DMS153 (cell line): ENCODE results near the gene PCARE.
"Not testable (repeated sequence)": the region's sequence is repeated elsewhere in the genome, so short reads cannot be mapped to it uniquely, and the experiment has no call there.

Experiments used
- DNase-seq: peaks from one replicate; lab custom pipeline; 2025; lab: John Stamatoyannopoulos, UW

Gene PCARE

DNA sequence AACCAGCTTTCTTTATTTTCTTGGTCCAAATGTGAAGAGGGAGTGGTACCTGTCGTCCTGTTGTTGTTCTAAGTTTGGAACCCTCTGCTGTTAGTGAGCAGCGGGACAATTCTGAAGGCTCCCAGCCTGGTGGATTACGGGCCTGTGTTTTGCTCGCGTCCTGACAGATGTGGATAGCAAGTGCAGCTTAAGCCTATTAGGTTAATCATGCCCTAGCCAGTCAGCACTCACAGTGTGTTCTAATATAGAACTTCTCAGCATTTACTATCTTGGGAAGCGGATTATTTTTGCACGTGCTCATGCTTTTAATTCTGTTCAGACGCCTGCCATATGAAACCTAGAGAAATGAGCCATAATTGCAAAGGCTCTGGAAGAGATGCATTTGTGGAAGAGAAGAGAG lies at the start of gene PCARE:
Gene PCARE, minus strand, starts transcription at position 113 of the 400 bp plus-strand sequence. CDS start 262 bp downstream, outside the sequence.
- no peak for DNase-seq

DNA sequence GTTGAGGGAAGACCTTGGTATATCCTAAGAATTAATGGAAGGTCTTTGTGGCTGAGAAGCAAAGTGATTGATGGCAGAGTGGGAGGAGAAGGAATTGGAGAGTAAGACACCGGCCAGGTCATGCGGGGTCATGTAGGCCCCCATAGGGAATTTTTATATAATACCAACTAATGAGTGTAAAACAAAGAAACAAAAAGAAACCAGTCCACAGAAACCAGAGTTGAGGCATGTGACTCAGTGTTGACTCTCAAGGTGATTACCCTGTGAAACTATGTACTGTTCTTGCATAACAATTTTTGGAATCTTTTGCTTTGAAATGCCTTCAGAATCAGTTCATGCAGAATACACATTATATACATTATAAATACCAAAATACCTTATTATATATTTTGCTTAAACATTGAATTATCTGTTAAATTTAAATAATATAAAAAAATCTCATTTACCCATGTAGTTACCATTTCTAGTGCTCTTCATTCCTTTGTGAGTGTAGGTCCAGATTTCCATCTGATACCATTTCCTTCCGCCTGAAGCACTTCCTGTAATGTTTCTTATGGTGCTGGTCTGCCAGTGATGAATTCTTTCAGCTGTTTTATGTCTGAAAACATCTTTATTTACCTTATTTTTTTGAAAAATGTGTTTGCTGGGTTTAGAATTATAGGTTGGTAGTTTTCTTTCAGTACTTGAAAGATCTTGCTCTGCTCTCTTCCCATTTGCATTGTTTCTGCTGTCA lies 49.5 kb upstream of the PCARE start:
- no peak for DNase-seq

DNA sequence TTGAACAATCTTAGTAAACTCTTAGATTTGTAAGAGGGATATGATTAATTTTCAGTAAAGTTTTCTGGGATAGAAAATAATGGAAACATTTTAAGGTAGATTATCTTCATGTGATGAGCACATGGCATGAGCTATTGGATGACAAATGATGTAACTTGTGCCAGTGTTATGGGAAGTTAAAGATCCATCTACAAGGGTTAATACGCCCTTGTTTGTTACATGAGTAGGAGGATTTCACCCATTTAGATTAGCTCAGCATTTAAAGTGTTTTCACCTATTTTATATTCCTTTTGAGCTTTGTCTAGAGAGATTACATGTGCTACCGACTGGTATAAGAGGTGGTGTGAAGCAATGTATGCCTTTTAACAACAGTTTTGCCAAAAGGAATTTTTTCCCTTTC lies 46.5 kb upstream of the PCARE start:
- DNase-seq, result no peak

DNA sequence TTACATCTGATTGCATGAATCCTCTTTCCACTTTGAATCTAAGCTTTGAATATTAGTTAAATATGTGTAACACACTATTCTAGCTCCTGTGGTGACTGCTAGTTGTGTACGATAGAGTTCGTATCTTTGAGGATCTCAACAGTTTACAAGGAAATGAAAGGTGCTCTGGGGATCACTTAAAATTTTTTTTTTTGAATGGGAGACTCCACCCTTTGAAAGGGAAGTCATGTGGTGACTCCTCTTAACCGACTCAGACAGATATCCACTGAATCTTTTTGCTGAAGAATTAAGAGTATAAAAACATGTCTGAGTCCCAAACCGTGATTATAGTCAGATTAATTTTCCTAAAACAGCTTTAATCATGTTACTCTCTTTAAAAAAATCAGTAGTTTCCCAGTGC lies 44.9 kb upstream of the PCARE start:
- no peak for DNase-seq

DNA sequence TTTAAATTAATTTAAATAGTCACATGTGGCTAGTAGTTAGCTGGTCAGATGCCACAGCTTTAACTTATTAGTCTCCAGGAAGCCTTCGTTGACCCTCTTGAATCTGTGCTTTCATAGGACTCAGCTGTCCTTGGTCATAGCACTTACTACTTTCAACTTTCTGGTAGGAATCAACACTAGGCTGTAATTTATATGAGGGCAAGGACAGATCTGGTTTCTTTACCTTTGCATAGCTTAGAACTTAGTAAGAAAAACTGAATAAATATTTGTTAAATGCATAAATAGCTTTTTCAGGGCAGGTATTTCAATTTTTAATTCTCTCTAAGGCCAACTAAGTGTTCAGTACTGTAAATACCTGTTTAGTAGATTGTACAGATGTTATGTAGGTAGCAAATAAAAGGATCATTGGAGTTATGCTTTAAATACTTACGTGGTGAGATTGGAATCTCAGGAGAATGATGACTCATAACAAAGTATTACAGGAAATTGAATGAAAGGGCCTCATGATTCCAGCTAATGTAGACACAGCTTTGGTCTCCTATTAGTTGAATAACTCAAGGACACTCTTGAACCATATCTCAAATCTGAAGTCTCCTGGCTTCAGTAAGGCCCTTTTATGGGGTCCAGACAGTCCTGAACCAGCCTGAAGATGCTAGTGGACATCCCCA lies 43.4 kb upstream of the PCARE start:
- no peak for DNase-seq

DNA sequence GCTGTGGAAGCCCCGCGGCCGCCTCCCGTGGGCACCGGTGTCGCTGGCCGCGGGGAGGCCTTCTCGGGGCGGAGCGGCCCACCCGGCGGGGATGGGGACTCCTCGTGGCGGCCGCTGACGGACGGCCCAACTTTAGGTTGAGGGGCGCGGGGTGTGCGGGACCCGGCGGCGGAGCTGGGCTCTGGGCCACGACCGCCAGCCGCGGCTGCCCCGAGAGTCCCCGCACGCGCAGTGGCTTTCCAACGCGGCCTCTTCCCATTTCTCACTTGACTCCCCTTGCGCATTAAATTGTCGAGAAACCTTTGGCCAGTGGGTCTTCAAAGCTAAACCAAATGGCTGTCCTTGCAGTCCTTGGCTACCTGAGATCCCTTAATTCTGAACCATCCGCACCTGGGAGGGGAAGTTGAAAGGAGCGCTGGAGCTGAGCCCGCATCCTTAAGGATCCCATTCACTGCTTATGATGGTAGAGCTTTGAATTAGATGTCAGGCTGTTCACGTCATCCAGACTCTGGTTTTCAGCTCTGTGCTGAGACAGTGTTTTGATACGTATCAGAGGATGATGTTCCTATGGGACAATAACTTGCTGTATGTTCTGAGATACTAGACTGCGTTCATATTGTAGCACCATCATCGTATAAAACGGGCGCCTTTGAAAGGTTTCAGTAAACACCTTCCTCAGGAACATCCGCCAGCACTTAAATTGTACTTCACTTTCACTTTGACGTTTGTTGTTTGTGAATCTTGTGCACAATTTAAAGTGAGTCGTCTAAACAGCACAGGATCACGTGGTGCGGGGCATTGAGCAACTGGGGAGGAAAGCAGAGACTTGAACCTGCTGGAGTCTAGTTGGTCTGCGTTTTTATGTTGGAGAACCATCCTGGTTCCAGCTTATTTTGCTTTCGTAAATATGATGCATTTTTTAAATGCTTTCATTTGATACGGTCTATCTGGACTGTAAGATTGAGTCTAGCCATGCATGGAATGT lies 41.8 kb upstream of the PCARE start:
- no peak for DNase-seq

DNA sequence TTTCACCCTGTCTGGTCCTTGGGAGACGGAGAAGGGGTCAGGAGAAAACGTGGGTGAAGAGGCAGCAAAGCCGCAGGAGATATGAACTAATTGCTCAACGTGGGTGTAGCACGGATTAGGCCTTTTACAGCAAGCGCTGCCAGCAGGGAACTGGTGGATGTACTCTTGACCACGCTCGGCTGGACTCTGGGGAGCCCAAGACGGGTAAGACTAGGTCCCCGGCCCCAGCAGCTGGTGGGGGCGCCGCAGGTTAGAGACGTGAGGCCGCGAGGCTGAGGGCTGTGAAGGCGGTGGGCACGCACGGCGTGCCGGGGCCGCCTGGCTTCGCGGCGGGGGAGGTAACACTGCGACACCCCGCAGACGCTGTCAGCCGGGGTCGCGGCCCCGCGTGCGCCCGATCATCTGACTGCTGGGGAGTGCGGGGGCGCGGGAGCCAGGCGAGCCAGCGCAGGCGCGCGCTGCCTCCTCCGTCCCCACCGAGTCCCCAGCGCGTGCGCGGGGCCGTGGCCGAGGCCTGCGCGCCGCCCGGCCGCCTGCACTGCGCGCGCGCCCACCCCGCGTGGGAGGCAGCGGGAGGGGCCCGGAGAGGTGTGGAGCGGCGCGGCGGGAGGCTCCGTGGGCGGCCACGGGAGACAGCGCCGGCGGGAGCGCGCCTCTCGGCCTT lies 40.8 kb upstream of the PCARE start, which contains the start of gene CLIP4:
Gene CLIP4, plus strand, starts transcription at position 470 of the 664 bp plus-strand sequence. CDS start 5,974 bp downstream, outside the sequence.
- DNase-seq, result no peak

DNA sequence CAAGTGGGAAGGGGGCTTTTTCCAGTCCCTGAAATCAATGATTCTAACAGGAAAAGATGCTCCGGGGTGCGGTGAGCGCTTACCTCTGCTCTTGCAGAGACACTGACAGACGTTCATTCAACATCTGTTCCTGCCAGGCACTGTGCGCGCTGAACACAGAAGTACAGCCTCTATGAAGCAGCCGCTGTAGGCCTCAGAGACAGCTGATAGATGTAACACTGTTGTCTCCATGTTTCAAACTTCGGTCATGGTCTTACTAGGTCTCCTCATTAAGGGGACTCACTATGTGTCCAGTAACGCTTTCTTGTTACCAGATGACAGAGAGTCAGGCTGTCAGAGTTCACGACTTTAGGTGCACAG lies 40.2 kb upstream of the PCARE start:
- DNase-seq, result no peak

DNA sequence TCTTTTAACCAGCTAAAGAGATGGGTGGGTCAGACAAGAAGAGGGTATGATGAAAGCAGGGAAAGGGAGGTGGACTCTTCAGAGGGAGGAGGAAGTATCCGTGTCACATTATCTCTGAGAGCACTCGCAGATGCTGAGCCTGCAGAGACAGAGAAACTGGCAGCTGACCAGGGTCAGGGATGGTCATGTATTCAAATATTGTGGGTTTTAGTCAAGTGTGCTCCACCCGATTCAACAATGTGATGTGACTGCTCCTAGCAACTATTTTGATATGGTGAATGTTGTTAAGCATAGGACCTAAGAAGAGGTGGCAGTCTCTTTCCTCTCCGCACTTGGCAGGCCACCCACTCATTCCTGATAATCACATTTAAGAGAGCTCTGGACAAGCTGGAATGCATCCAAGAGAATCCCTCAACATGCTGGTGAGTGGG lies 39.6 kb upstream of the PCARE start:
- DNase-seq, result peak; percentile 85

DNA sequence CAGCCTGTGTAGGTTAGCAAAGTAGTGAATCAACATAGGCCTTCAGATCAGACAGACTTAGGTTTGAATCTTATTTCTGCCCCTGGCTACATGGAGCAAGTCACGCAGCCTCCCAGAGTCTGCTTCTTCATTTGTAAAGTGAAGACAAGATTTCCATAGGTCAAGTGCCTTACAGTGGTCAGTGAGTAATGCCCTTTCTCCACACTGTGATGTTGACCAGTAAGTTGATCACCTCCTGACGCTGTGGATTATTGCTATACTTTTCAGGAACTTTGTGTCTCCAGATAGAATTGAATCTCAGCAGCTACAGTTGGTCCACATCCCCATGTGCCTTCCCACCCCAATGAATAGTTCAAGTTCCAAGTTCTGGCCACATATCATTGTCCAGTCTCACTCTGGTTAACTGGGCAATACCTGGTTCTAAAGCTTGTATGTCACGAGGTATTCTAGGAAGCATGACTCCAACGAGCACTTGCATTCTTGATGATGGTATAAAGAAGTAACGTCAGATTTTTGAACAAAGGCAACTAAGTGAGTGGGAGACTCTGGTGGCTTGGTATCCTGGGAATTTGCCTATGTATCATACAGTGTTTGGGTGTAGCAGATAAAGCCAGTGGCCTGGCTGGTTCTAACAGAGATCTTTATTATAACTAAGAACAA lies 38.8 kb upstream of the PCARE start:
- no peak for DNase-seq

DNA sequence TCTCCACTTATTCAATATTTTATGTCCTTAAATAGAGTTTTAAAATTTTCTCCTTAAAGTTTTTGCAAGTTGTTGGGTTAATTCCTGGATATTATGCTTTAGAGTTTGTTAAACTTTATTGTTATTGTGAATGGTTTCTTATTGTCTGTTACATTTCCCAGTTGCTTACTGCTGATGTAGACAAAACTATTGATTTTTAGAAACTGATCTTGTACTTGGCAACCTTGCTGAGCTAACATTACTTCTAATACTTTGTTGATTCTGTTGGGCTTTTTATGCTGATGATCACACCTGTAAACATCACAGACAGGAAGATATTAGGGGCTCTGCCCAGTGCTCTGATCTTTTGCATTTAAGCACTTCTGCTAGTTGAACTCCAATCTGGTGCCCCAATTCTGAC lies 38.1 kb upstream of the PCARE start:
- DNase-seq, result no peak

DNA sequence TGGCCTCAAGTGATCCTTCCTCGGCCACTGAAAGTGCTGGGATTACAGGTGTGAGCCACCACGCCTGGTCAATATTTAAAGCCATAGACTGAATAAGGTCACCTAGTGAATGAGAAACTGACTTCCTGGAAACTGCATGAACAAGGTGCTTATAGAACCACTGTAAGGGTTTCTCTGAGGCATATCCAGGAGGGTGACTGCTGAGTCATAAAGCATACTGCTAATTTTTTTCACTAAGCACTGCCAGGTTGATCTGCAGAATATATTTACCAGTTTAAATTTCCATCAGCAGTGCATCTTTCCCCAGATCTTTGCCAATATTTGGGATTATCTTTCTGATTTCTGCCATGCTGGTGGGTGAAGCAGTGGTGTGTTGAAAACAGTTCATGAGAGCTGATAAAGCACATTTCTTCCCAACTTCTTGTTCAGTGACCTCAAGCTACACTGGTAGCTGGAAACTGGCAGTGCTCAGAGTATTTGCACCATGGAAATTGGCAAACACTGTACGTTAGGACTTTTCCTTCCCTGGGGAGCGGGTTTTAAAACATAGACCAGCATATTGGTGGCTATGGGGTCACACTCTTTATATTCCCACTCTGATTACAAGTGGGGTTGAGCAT lies 36.7 kb upstream of the PCARE start:
- DNase-seq, result peak; percentile 11

DNA sequence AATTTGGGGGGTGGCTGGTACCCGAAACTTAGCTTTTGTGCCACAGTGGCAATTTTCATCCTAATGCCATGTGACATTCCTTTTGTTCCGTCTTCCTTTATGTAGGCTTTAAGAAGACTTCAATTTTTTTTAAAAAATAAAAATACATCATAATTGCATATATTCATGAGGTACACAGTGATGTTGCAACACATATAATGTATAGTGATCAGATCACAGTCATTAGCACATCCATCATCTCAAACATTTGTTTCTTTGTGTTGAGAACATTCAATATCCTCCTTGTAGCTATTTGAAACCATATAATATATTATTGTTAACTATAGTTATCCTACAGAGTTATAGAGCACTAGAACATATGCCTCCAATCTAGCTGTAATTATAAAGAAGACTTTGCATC lies 34.9 kb upstream of the PCARE start:
- no peak for DNase-seq

DNA sequence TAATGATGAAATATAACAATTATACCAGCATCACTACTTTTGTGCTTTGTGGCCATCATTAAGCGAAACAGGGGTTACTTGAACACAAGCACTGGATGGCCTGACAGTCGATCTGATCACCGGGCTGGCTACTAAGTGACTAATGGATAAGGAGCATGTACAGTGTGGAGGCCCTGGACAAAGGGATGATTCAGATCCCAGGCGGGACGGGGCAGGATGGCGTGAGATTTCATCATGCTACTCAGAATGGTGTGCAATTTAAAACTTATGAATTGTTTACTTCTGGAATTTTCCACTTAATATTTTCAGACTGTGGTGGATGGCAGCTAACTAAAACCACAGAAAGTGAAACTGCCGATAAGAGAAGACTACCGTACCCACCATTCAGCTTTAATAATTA lies 33.9 kb upstream of the PCARE start:
- DNase-seq, result no peak

DNA sequence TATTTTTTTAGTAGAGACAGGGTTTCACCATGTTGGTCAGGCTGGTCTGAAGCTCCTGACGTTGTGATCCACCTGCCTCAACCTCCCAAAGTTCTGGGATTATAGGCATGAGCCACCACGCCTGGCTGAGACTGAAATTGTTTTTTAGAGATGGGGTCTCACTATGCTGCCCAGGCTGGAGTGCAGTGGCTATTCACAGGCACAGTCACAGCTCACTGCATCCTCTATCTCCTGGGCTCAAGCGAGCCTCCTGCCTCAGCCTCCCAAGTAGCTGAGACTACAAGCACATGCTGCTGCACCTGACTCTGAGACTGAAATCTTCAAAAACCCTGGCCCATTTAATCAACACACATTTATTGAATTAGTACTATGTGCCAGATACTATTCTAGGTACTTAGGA lies 33.2 kb upstream of the PCARE start:
- DNase-seq, result not testable (repeated sequence)

DNA sequence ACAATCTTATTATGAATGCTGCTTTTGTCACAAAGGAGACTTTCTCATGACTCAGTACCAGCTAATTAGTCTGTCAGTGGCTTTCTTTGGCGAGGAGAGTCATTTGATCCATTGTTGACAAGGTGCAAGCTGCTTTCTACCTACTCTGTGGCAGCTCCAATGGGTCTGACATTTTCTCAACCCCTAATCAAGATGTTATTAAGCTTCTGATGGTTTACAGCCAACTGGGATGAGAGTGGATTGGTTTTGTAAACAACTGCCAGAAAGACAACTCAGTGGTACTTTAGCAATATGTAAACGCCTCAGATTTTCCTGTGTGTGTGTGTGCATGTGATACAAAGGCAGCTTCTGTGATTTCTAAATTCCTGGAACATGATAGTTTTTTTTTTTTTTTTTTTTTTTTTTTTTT lies 32.7 kb upstream of the PCARE start:
- peak; percentile 47 for DNase-seq

DNA sequence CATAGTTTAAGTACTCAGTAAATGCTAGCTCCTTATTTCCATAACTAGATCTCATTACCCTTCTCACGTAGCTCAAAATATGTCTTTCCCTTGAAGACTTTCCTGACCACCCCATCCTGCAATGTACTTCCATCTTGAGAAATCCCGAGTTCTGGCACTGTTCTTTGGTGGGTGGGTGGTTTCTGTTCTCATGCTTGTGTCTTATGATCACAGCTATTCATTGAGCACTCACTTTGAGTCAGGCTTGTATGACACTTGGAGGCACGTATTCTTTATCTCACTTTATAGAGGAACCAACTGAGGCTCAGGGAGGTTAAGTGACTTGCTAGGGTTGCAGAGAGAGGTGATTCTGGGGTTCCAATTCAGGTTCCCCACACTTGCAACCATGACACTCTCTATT lies 31.9 kb upstream of the PCARE start:
- no peak for DNase-seq

DNA sequence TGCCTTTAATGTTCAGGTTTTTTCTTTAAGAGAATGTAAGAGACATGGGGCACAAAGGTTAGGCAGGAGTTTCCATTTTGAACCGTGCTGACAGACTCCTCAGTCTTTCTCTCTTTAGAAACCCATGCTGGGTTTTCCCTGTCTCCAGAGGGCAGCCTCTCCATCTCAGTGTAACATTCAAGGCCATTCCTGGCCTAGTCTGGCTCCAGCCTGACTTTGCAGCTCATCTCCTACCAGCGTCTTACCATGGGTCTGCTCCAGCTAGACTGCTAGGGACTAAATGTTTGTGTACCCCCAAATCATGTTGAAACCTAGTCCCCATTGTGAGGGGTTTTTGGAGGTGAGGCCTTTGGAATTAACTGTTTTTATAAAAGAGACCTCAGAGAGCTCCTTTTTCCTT lies 31.1 kb upstream of the PCARE start:
- DNase-seq, result no peak

DNA sequence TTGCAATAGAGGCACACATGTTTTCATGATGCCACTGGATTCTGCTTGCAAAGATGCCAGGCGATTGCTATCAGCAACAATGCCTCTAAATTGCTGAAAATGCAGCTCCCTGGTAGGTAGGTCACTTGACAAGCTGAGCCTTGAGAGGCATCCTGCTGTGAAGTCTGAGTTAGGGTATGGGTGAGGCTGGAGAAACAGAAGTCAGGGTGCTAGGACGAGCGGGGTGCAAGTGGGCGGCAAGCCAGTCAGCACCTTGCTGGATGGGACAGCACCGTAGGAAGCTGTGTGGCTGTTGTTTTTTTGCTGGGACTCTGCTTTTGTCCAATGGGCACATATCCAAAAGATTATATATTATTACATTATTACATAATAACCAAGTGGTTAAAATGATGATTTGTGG lies 30.4 kb upstream of the PCARE start:
- DNase-seq, result no peak

DNA sequence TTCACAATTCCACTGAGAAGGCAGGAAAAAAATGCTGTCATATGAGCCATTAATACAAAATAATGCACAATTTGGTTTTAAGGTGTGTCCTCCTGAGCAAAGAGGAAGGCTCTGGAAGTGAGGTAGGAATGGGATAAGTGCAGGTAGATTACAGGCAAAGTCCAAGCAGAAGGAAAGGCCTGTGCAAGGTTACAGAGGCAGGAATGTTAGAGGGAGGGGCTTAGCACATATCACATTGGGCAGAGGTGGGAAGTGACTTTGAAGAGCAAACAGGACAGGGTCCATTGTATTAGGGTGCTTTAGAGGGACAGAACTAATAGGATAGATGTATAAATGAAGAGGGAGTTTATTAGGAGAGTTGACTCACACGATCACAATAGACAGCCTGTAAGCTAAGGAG lies 26.2 kb upstream of the PCARE start:
- DNase-seq, result no peak

DNA sequence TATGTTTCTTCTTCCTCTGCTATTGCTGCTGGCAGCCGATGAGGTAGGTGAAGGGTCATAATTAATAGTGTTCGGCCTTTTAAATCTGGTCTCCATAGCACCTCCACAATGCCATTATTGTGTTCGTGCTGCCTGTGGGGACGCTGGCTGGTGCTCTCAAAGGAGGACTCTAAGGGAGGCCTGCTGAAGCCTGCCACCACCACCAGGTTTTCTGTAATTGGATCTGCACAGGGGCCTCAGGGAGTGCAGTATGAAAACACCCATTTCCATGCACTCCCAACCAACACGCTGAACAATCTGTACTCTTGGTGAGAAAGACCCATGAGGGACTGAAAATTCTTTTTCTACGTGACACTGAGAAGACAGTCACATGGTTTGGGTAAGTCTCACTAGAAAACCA lies 23.2 kb upstream of the PCARE start:
- DNase-seq, result peak; percentile 15
